Measurements from ENCODE around the gene EDEM3.

Gene EDEM3

DNA sequence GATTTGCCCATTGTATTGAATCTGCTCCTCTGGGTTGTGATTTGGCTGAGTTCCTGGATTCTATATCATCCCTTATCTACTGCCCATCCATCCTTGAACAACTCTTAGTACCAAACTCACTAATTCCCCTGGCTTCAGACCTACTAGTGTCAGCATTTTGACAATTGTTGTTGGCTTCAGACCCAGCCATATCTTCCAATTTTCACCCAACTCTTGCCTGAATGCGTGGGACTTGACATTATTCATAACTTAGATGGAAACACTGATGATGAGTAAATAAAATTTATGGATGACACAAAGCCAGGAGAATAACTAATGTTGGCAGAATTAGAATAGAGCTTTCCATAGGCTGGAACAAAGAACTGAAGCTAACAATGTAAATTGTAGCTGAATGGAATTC lies 27.3 kb upstream of the EDEM3 start:
- Histone ChIP-seq H3K36me3 (ENCODE audit: low read depth) (no peaks in the 10 kb centered on the region), H3K27ac (ENCODE audit: poor library complexity, severe bottlenecking) (no peak overlapping the region), H3K4me1 (ENCODE audit: insufficient read depth, poor library complexity, severe bottlenecking) (no peaks in the 10 kb centered on the region), H3K4me3 (ENCODE audit: severe bottlenecking) (no peak overlapping the region), H3K9me3 (ENCODE audit: severe bottlenecking) (peaks cover 2% of the 10 kb centered on the region), H3K27me3 (ENCODE audit: insufficient read depth, poor library complexity, severe bottlenecking) (no peaks in the 10 kb centered on the region)
- no peak for ATAC-seq (ENCODE audit: low read depth)
- no peak for DNase-seq (ENCODE audit: low spot score)
- TF ChIP-seq CTCF (IDR thresholded peaks at IDR 0.05; ENCODE audit: poor library complexity, severe bottlenecking): no peak

DNA sequence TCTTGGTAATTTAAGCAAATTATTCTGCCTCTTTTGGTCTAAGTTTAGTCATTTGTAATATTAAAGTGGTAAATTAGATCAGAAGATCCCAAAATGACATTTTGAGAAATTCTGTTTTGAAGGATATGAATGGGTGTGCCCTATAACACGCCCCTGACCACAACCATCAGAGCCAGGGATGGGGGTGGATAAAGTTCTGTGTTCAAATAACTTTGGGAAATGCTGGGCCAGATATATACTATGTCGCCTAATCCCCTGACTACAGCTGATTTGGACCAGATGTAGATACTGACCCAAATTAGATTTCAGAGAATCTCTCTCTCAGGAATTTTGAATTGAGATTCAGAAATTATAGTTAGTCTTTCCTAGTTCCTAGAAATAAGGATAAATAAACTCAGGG lies 21.2 kb upstream of the EDEM3 start:
- DNase-seq (ENCODE audit: low spot score) (no peak), ATAC-seq (ENCODE audit: low read depth) (no peak)
- no peaks in the 10 kb centered on the region for H3K36me3 ChIP-seq (ENCODE audit: low read depth)
- no peaks in the 10 kb centered on the region for H3K9me3 ChIP-seq (ENCODE audit: severe bottlenecking)
- H3K27me3 ChIP-seq (ENCODE audit: insufficient read depth, poor library complexity, severe bottlenecking): no peaks in the 10 kb centered on the region
- no peak for TF ChIP-seq CTCF (IDR thresholded peaks at IDR 0.05; ENCODE audit: poor library complexity, severe bottlenecking)
- no peak overlapping the region for H3K4me3 ChIP-seq (ENCODE audit: severe bottlenecking)
- no peaks in the 10 kb centered on the region for H3K4me1 ChIP-seq (ENCODE audit: insufficient read depth, poor library complexity, severe bottlenecking)
- H3K27ac ChIP-seq (ENCODE audit: poor library complexity, severe bottlenecking): no peak overlapping the region

GRCh38 chr1:184775329-184775728 lies 20.7 kb upstream of the EDEM3 start:
- H3K36me3 ChIP-seq (ENCODE audit: low read depth): no peaks in the 10 kb centered on the region
- H3K27me3 ChIP-seq (ENCODE audit: insufficient read depth, poor library complexity, severe bottlenecking): no peaks in the 10 kb centered on the region
- DNase-seq (ENCODE audit: low spot score) (no peak), ATAC-seq (ENCODE audit: low read depth) (no peak)
- TF ChIP-seq CTCF (IDR thresholded peaks at IDR 0.05; ENCODE audit: poor library complexity, severe bottlenecking): no peak
- H3K27ac ChIP-seq (ENCODE audit: poor library complexity, severe bottlenecking): no peak overlapping the region
- H3K9me3 ChIP-seq (ENCODE audit: severe bottlenecking): no peaks in the 10 kb centered on the region
- no peak overlapping the region for H3K4me3 ChIP-seq (ENCODE audit: severe bottlenecking)
- H3K4me1 ChIP-seq (ENCODE audit: insufficient read depth, poor library complexity, severe bottlenecking): no peaks in the 10 kb centered on the region

GRCh38 chr1:184773762-184774320 lies 19.2 kb upstream of the EDEM3 start:
- H3K4me1 ChIP-seq (ENCODE audit: insufficient read depth, poor library complexity, severe bottlenecking): no peaks in the 10 kb centered on the region
- no peaks in the 10 kb centered on the region for H3K36me3 ChIP-seq (ENCODE audit: low read depth)
- no peak overlapping the region for H3K4me3 ChIP-seq (ENCODE audit: severe bottlenecking)
- no peaks in the 10 kb centered on the region for H3K9me3 ChIP-seq (ENCODE audit: severe bottlenecking)
- H3K27me3 ChIP-seq (ENCODE audit: insufficient read depth, poor library complexity, severe bottlenecking): no peaks in the 10 kb centered on the region
- DNase-seq (ENCODE audit: low spot score) (no peak), ATAC-seq (ENCODE audit: low read depth) (no peak)
- H3K27ac ChIP-seq (ENCODE audit: poor library complexity, severe bottlenecking): no peak overlapping the region
- no peak for TF ChIP-seq CTCF (IDR thresholded peaks at IDR 0.05; ENCODE audit: poor library complexity, severe bottlenecking)

- ATAC-seq (ENCODE audit: low read depth) (no peak), DNase-seq (ENCODE audit: low spot score) (no peak)
- no peaks in the 10 kb centered on the region for H3K36me3 ChIP-seq (ENCODE audit: low read depth)
- no peaks in the 10 kb centered on the region for H3K9me3 ChIP-seq (ENCODE audit: severe bottlenecking)
- no peaks in the 10 kb centered on the region for H3K27me3 ChIP-seq (ENCODE audit: insufficient read depth, poor library complexity, severe bottlenecking)
- TF ChIP-seq CTCF (IDR thresholded peaks at IDR 0.05; ENCODE audit: poor library complexity, severe bottlenecking): no peak
- H3K4me1 ChIP-seq (ENCODE audit: insufficient read depth, poor library complexity, severe bottlenecking): no peaks in the 10 kb centered on the region
- H3K4me3 ChIP-seq (ENCODE audit: severe bottlenecking): no peak overlapping the region
- H3K27ac ChIP-seq (ENCODE audit: poor library complexity, severe bottlenecking): no peak overlapping the region
Measured at GRCh38 chr1:184771190-184771691, 16.6 kb upstream of the EDEM3 start.

Data from RWPE2 (cell line).